Measurements from ENCODE around the gene SAG. TPM values are rescaled to one million over a fixed set of nuclear protein-coding genes. Genes with fewer than 3 reads are reported as not detected.

SAG gene
- total RNA-seq (not detected), polyA plus RNA-seq (not detected)
- long read RNA-seq, donor 1 = 0 reads
- long read RNA-seq, donor 2 = 0 reads
- long read RNA-seq, donor 3 = 0 reads
- long read RNA-seq, donor 4 = 0 reads

GRCh38 chr2:233307565-233307964 is at the start of gene SAG:
TSS of gene SAG (plus strand) at chr2:233307816. CDS start at chr2:233309190, 1,374 bp downstream.
- 72% methylated on average over 7 of the region's 7 CpGs for WGBS
- ATAC-seq (peak in 1 of 2 donors; percentile 18), DNase-seq (no peak)
- H3K4me1 ChIP-seq (ENCODE audit: control insufficient read depth, insufficient read depth, low read length) = no peaks in the 10 kb centered on the region
- H3K27me3 ChIP-seq (ENCODE audit: control insufficient read depth, insufficient read depth) = no peaks in the 10 kb centered on the region
- no peak within 1 kb of the TSS for H3K4me3 ChIP-seq (ENCODE audit: low read length)
- no peaks in the 10 kb centered on the region for H3K9me3 ChIP-seq (ENCODE audit: control insufficient read depth, low read length)
- no peak within 1 kb of the TSS for H3K27ac ChIP-seq (ENCODE audit: low read length)
- intact Hi-C loops (cut with DNase I) = no loop called here

GRCh38 chr2:233258211-233258610 is 49.4 kb upstream of the SAG start:
- no peaks in the 10 kb centered on the region for H3K4me1 ChIP-seq (ENCODE audit: control insufficient read depth, insufficient read depth, low read length)
- intact Hi-C loops (cut with DNase I) = loop anchor here in 2 of 4 donors (10.0 kb wide), 4 partner anchors 153 to 643 kb away; partner anchors contain the start of gene SNORC (in 1 of the 2)
- WGBS = 91% methylated on average over 2 of the region's 2 CpGs
- DNase-seq = no peak
- no peaks in the 10 kb centered on the region for H3K9me3 ChIP-seq (ENCODE audit: control insufficient read depth, low read length)
- H3K27me3 ChIP-seq (ENCODE audit: control insufficient read depth, insufficient read depth) = no peaks in the 10 kb centered on the region
- no peak for ATAC-seq
- no peak overlapping the region for H3K4me3 ChIP-seq (ENCODE audit: low read length)
- no peak overlapping the region for H3K27ac ChIP-seq (ENCODE audit: low read length)

- no peaks in the 10 kb centered on the region for H3K4me1 ChIP-seq (ENCODE audit: control insufficient read depth, insufficient read depth, low read length)
- intact Hi-C loops (cut with DNase I) = loop anchor here in 2 of 4 donors (10.0 kb wide), 4 partner anchors 155 to 645 kb away; partner anchors contain the start of gene SNORC (in 1 of the 2)
- ATAC-seq (no peak), DNase-seq (no peak)
- H3K27ac ChIP-seq (ENCODE audit: low read length) = no peak overlapping the region
- H3K9me3 ChIP-seq (ENCODE audit: control insufficient read depth, low read length) = no peaks in the 10 kb centered on the region
- H3K4me3 ChIP-seq (ENCODE audit: low read length) = no peak overlapping the region
- WGBS = 87% methylated on average over 1 of the region's 1 CpG
- H3K27me3 ChIP-seq (ENCODE audit: control insufficient read depth, insufficient read depth) = no peaks in the 10 kb centered on the region
Measured at GRCh38 chr2:233259730-233260129, 47.9 kb upstream of the SAG start.

GRCh38 chr2:233260661-233261060 is 47.0 kb upstream of the SAG start:
- ATAC-seq (no peak), DNase-seq (no peak)
- no peak overlapping the region for H3K27ac ChIP-seq (ENCODE audit: low read length)
- H3K4me1 ChIP-seq (ENCODE audit: control insufficient read depth, insufficient read depth, low read length) = no peaks in the 10 kb centered on the region
- no peaks in the 10 kb centered on the region for H3K27me3 ChIP-seq (ENCODE audit: control insufficient read depth, insufficient read depth)
- 94% methylated on average over 5 of the region's 5 CpGs for WGBS
- H3K4me3 ChIP-seq (ENCODE audit: low read length) = no peak overlapping the region
- intact Hi-C loops (cut with DNase I) = no loop called here
- no peaks in the 10 kb centered on the region for H3K9me3 ChIP-seq (ENCODE audit: control insufficient read depth, low read length)

GRCh38 chr2:233261819-233262555 is 45.6 kb upstream of the SAG start:
- no peaks in the 10 kb centered on the region for H3K27me3 ChIP-seq (ENCODE audit: control insufficient read depth, insufficient read depth)
- 88% methylated on average over 9 of the region's 9 CpGs for WGBS
- H3K27ac ChIP-seq (ENCODE audit: low read length) = no peak overlapping the region
- ATAC-seq (no peak), DNase-seq (no peak)
- no peaks in the 10 kb centered on the region for H3K9me3 ChIP-seq (ENCODE audit: control insufficient read depth, low read length)
- no peak overlapping the region for H3K4me3 ChIP-seq (ENCODE audit: low read length)
- intact Hi-C loops (cut with DNase I) = no loop called here
- H3K4me1 ChIP-seq (ENCODE audit: control insufficient read depth, insufficient read depth, low read length) = no peaks in the 10 kb centered on the region

GRCh38 chr2:233262562-233262961 is 45.1 kb upstream of the SAG start:
- H3K4me3 ChIP-seq (ENCODE audit: low read length) = no peak overlapping the region
- no peaks in the 10 kb centered on the region for H3K27me3 ChIP-seq (ENCODE audit: control insufficient read depth, insufficient read depth)
- WGBS = 86% methylated on average over 5 of the region's 5 CpGs
- DNase-seq = no peak
- no peak for ATAC-seq
- no peaks in the 10 kb centered on the region for H3K9me3 ChIP-seq (ENCODE audit: control insufficient read depth, low read length)
- no peak overlapping the region for H3K27ac ChIP-seq (ENCODE audit: low read length)
- intact Hi-C loops (cut with DNase I) = no loop called here
- no peaks in the 10 kb centered on the region for H3K4me1 ChIP-seq (ENCODE audit: control insufficient read depth, insufficient read depth, low read length)

- Histone ChIP-seq H3K27me3 (ENCODE audit: control insufficient read depth, insufficient read depth) (no peaks in the 10 kb centered on the region), H3K9me3 (ENCODE audit: control insufficient read depth, low read length) (no peaks in the 10 kb centered on the region)
- whole genome bisulfite sequencing = 92% methylated on average over 6 of the region's 6 CpGs
Measured at GRCh38 chr2:233263045-233263570, 44.5 kb upstream of the SAG start.

GRCh38 chr2:233264667-233265066 is 42.9 kb upstream of the SAG start:
- Histone ChIP-seq H3K9me3 (ENCODE audit: control insufficient read depth, low read length) (no peaks in the 10 kb centered on the region), H3K4me3 (ENCODE audit: low read length) (no peak overlapping the region), H3K27me3 (ENCODE audit: control insufficient read depth, insufficient read depth) (no peaks in the 10 kb centered on the region), H3K27ac (ENCODE audit: low read length) (no peak overlapping the region), H3K4me1 (ENCODE audit: control insufficient read depth, insufficient read depth, low read length) (no peaks in the 10 kb centered on the region)
- WGBS = 91% methylated on average over 8 of the region's 8 CpGs
- no peak for DNase-seq
- intact Hi-C loops (cut with DNase I) = no loop called here
- no peak for ATAC-seq

More at GRCh38 chr2:233263045-233263570, 44.5 kb upstream of the SAG start:
- Histone ChIP-seq H3K4me1 (ENCODE audit: control insufficient read depth, insufficient read depth, low read length) (no peaks in the 10 kb centered on the region), H3K27ac (ENCODE audit: low read length) (no peak overlapping the region), H3K4me3 (ENCODE audit: low read length) (no peak overlapping the region)
- DNase-seq = no peak
- ATAC-seq = no peak
- intact Hi-C loops (cut with DNase I) = no loop called here

- H3K27me3 ChIP-seq (ENCODE audit: control insufficient read depth, insufficient read depth) = no peaks in the 10 kb centered on the region
- no peak overlapping the region for H3K27ac ChIP-seq (ENCODE audit: low read length)
- H3K9me3 ChIP-seq (ENCODE audit: control insufficient read depth, low read length) = no peaks in the 10 kb centered on the region
- WGBS = 96% methylated on average over 10 of the region's 10 CpGs
- H3K4me1 ChIP-seq (ENCODE audit: control insufficient read depth, insufficient read depth, low read length) = no peaks in the 10 kb centered on the region
- no peak overlapping the region for H3K4me3 ChIP-seq (ENCODE audit: low read length)
- intact Hi-C loops (cut with DNase I) = no loop called here
- ATAC-seq (no peak), DNase-seq (no peak)
Measured at GRCh38 chr2:233265899-233266431, 41.7 kb upstream of the SAG start.

GRCh38 chr2:233266481-233266880 is 41.1 kb upstream of the SAG start:
- Histone ChIP-seq H3K27ac (ENCODE audit: low read length) (no peak overlapping the region), H3K4me1 (ENCODE audit: control insufficient read depth, insufficient read depth, low read length) (no peaks in the 10 kb centered on the region), H3K27me3 (ENCODE audit: control insufficient read depth, insufficient read depth) (no peaks in the 10 kb centered on the region), H3K9me3 (ENCODE audit: control insufficient read depth, low read length) (no peaks in the 10 kb centered on the region), H3K4me3 (ENCODE audit: low read length) (no peak overlapping the region)
- no peak for DNase-seq
- 91% methylated on average over 4 of the region's 4 CpGs for WGBS
- intact Hi-C loops (cut with DNase I) = no loop called here
- ATAC-seq = no peak

- H3K9me3 ChIP-seq (ENCODE audit: control insufficient read depth, low read length) = no peaks in the 10 kb centered on the region
- ATAC-seq (peak; percentile 33 to 44), DNase-seq (no peak)
- no peak overlapping the region for H3K4me3 ChIP-seq (ENCODE audit: low read length)
- no peak overlapping the region for H3K27ac ChIP-seq (ENCODE audit: low read length)
- intact Hi-C loops (cut with DNase I) = no loop called here
- WGBS = 85% methylated on average over 6 of the region's 6 CpGs
- no peaks in the 10 kb centered on the region for H3K4me1 ChIP-seq (ENCODE audit: control insufficient read depth, insufficient read depth, low read length)
- H3K27me3 ChIP-seq (ENCODE audit: control insufficient read depth, insufficient read depth) = no peaks in the 10 kb centered on the region
Measured at GRCh38 chr2:233267516-233268245, 39.9 kb upstream of the SAG start.
